GM19467 (cell line): Measurements from ENCODE around the gene BLOC1S3.

Experiments used
- ATAC-seq: cut with Tn5 transposase; IDR thresholded peaks from one replicate; pipeline ENCODE4 v1.9.1; 2021; ENCODE audit warnings: mild to moderate bottlenecking, moderate library complexity; ENCODE audit not compliant: unreplicated experiment

BLOC1S3 gene

GRCh38 chr19:45160870-45161737, 17.5 kb upstream of the BLOC1S3 start, which contains the start of gene NKPD1:
Gene NKPD1 (minus strand): TSS chr19:45160982. CDS start chr19:45160150, 832 bp downstream.
- no peak for ATAC-seq

DNA sequence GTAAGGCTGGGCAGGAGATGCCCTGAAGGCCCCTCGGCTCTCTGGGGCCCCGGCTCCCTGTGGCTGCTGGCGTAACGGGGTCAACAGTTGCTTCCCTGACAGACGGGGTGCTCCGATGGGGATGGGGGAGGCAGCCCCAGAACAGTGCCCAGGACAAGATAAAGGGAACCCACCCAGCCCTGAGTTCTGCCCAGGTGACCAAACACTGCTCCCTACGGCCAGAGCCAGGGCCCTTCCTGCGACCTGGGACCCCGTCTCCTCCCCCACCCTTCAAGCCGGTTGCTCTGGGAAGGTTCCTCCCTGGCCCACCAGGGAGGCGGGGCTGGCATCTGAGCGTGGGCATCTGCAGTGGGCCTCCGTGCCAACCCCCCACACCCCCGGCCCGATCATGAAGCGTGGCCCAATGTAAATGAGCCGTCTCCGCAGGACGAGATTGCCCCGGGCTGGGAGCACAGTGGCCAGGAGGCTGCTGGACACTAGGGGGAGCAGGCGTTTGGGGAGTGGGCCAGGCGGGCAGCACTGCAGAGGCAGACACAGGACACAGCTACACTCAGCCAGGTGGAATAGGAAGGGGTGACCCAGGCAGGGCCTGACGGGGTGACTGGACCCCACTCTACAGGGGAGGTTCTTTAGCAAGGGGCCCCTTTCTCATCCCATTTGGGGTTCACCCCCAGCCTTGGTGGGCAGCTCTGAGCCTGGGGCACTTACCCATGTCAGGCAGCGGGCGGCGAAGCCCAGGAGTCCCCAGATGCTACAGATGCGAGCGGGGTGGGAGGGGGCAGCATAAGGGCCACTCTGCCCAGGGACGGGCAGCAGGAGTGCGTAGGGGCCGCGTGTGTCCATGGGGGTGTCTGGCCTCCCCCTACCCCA, 16.6 kb upstream of the BLOC1S3 start:
- no peak for ATAC-seq

DNA sequence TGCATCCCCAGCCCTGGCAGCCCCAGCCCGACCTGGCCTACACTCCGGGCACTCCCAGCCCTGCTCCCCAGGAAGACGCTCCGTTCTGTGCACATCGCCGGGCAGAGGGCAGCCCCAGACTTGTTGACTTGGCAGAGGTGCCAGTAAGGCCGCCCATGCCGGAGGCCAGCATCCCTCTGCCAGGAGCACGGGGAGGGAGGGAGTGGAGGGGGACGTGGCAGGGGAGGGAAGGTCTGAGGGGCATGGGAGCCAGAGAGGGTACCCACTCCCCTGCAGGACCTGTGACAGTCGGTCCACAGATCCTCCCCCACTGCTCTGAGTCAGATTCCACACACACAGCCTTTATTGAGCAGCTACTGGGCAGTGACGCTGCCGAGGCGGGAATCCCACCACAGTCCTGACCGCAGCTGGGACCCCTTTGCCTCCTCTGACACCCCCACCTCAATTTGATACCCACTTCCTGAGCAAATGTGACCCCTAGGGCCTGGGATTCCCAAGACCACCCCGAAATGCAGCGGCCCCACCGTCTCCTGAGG, 15.9 kb upstream of the BLOC1S3 start:
- ATAC-seq, result no peak

- no peak for ATAC-seq
Measured at GRCh38 chr19:45163156-45163555, 15.4 kb upstream of the BLOC1S3 start.

- ATAC-seq, result peak; percentile 10
Measured at GRCh38 chr19:45163751-45164460, 14.7 kb upstream of the BLOC1S3 start.

- ATAC-seq, result peak; percentile 64
Measured at GRCh38 chr19:45164577-45165335, 13.8 kb upstream of the BLOC1S3 start.

GRCh38 chr19:45166723-45167252, 11.8 kb upstream of the BLOC1S3 start:
- ATAC-seq, result no peak

DNA sequence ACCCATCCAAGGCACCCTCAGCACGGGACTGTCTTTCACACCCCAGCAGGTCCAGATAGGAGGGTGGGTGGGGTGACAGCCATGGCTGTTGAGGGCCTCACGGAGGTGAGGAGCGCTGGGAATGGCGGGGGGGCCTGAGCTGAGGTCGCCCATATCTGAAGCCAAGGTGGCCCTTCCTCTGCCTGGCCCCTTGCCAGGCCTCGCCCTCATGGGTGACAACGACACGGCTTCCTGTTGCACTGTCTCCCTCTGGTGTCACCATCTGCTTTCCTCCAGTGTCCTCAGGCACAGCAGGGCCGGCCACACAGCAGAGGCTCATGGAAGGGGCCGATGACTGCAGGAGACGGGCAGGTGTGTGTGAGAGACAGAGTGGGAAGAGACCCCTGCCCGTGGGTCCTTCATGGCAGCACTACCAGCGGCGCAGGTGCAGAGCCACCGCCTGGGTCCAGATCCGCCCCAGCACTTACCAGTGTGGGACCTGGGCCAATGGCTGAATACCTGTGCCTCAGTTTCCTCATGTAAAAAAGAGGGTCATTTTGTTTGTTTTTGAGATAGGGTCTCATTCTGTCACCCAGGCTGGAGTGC, 9.7 kb upstream of the BLOC1S3 start:
- ATAC-seq, result no peak

GRCh38 chr19:45169602-45170001, 9.0 kb upstream of the BLOC1S3 start:
- ATAC-seq, result no peak

- ATAC-seq, result no peak
Measured at GRCh38 chr19:45170146-45171106, 8.2 kb upstream of the BLOC1S3 start.

- no peak for ATAC-seq
Measured at GRCh38 chr19:45171211-45171623, 7.4 kb upstream of the BLOC1S3 start.

DNA sequence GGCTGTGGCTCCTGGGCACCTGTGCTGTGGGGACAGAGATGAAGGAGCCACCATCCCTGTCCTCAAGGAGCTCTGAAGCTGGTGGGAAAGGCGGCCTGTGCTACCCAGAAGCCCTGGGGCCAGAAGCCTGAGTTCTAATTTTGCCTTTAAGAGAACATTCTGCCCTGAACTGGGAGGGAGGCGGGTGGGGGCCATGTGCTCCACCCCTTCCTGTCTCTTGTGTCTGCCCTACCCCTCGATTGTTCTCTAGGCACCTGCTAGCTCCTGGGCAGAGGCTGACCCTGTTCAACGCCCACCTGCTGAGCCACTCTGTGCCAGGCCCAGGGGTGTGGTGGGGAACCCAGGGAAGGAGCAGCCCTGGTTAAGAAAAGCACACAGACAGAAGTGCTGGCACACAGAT, 6.4 kb upstream of the BLOC1S3 start:
- ATAC-seq, result no peak

- ATAC-seq, result no peak
Measured at GRCh38 chr19:45172611-45173208, 5.9 kb upstream of the BLOC1S3 start.

DNA sequence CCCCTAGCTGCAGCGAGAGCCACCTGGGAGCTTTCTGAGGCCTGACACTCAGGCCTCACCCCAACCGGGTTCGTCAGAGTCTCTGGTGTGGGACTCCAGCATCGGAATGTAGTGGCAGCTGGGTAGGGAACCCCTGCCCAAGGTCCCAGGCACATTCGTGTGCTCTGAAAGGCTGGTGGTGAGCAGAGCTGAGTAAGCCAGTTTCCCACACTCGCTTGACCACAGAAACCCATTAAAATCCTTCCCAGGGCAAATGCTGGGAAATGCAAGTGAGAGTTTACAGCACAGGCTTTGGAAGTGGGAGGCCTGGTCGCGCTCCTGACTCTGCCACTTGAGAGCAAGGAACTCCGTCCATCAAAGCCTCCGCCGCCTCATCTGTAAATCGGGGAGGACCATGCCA, 4.8 kb upstream of the BLOC1S3 start:
- no peak for ATAC-seq

GRCh38 chr19:45175515-45176345, 2.9 kb upstream of the BLOC1S3 start:
- no peak for ATAC-seq

DNA sequence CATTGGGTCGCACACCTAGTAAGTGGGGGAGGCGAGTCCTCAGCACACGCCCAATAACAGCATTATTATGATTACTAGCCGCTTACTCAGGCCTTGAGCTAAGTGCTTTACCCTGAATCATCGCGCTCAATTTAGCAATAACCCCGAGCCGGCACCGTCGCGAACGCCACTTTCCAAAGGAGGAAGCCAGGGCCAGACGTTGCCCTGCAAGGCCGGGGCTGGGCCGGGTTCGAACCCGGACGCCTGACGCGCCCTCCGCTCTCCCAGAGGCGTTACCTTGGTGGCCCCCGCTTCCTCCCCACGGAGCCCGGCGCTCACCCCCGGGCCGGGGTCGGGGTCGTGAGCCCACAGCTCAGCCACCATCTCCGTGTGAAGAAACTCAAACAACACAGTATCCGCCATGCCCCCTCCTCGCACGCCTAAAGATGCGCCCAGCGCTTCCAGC, 745 bp upstream of the BLOC1S3 start, which contains the start of gene TRAPPC6A:
TRAPPC6A (minus strand) TSS at position 421 of the 445 bp plus-strand sequence; CDS start at position 402, 19 bp downstream.
- ATAC-seq, result no peak
